Activated CD8-positive, alpha-beta T cell treated with anti-CD3 and anti-CD28 coated beads for 36 hours (primary cell): ENCODE results near the gene KNG1. TPM values are rescaled to one million over a fixed set of nuclear protein-coding genes. Genes with fewer than 3 reads are reported as not detected.

Source experiments
- ATAC-seq: fragments of 200-7000 bp; cut with Tn5 transposase; one replicate; pipeline ENCODE4 v1.10.0; 2021; ENCODE audit warnings: mild to moderate bottlenecking, moderate library complexity
- CTCF ChIA-PET: fragments of 350-600 bp; sonication (Branson Sonifier 250); formaldehyde crosslinking; loops from one replicate; lab custom pipeline; 2021; ENCODE audit warnings: antibody characterized with exemption; lab: Charles Lee
- POLR2A ChIA-PET: fragments of 350-600 bp; sonication (Branson Sonifier 250); formaldehyde crosslinking; loops from one replicate; lab custom pipeline; 2021; ENCODE audit warnings: antibody characterized with exemption; lab: Charles Lee
- DNase-seq: peaks from one replicate; pipeline ENCODE4 v3.0.0-alpha.2; 2020
- H3K27ac Mint-ChIP-seq: one replicate; pipeline ENCODE4 v1.8.0; 2021; ENCODE audit warnings: mild to moderate bottlenecking, mixed read lengths
- H3K27me3 Mint-ChIP-seq: one replicate; pipeline ENCODE4 v1.8.0; 2021; ENCODE audit warnings: mixed read lengths
- H3K36me3 Mint-ChIP-seq: one replicate; pipeline ENCODE4 v1.8.0; 2021; ENCODE audit warnings: low read depth, mixed read lengths
- H3K4me1 Mint-ChIP-seq: one replicate; pipeline ENCODE4 v1.8.0; 2021; ENCODE audit warnings: low read depth, mixed read lengths
- H3K4me3 Mint-ChIP-seq: one replicate; pipeline ENCODE4 v1.8.0; 2021; ENCODE audit warnings: mild to moderate bottlenecking, moderate library complexity, mixed read lengths
- H3K9me3 Mint-ChIP-seq: one replicate; pipeline ENCODE4 v1.8.0; 2021; ENCODE audit warnings: mixed read lengths
- CTCF ChIP-seq: fragments of 200-600 bp; IDR thresholded peaks from one replicate; pipeline ENCODE4 v1.8.0; 2022; ENCODE audit warnings: antibody characterized with exemption, mild to moderate bottlenecking
- intact Hi-C: fragments of 100-400 bp; cut with micrococcal nuclease; formaldehyde crosslinking; loops from one replicate; pipeline ENCODE4 v1.10.0; 2022
- total RNA-seq, 2 experiments: library from RNA; stranded (reverse); gene quantifications; one replicate each; pipeline ENCODE4 v1.2.3, GENCODE V29; 2021

Gene KNG1
- total RNA-seq, 2 experiments from 2014 or later, result not detected

GRCh38 chr3:186757686-186758220 is 40.6 kb downstream of the KNG1 start:
- Mint-ChIP-seq H3K9me3 (no peaks in the 10 kb centered on the region), H3K4me3 (no peak overlapping the region), H3K36me3 (peaks cover 6% of the 10 kb centered on the region), H3K4me1 (peaks cover 10% of the 10 kb centered on the region), H3K27me3 (no peaks in the 10 kb centered on the region), H3K27ac (no peak overlapping the region)
- TF ChIP-seq CTCF, result no peak
- intact Hi-C loops, result no loop called here
- ATAC-seq, result no peak
- CTCF ChIA-PET, result no interaction called here
- POLR2A ChIA-PET, result interaction anchor here (1.4 kb wide), 1 partner anchor 26 kb away, joined by 9 read pairs; the partner anchor contains the start of gene EIF4A2
- DNase-seq, result no peak

- POLR2A ChIA-PET, result no interaction called here
- intact Hi-C loops, result no loop called here
- TF ChIP-seq CTCF, result no peak
- no peak overlapping the region for H3K4me3 Mint-ChIP-seq
- peaks cover 6% of the 10 kb centered on the region for H3K36me3 Mint-ChIP-seq
- no peak overlapping the region for H3K27ac Mint-ChIP-seq
- peaks cover 4% of the 10 kb centered on the region for H3K4me1 Mint-ChIP-seq
- no peaks in the 10 kb centered on the region for H3K9me3 Mint-ChIP-seq
- CTCF ChIA-PET, result no interaction called here
- H3K27me3 Mint-ChIP-seq, result no peaks in the 10 kb centered on the region
- ATAC-seq (no peak), DNase-seq (no peak)
These were observed 42.2 kb downstream of the KNG1 start for GRCh38 chr3:186759231-186759930.

DNA sequence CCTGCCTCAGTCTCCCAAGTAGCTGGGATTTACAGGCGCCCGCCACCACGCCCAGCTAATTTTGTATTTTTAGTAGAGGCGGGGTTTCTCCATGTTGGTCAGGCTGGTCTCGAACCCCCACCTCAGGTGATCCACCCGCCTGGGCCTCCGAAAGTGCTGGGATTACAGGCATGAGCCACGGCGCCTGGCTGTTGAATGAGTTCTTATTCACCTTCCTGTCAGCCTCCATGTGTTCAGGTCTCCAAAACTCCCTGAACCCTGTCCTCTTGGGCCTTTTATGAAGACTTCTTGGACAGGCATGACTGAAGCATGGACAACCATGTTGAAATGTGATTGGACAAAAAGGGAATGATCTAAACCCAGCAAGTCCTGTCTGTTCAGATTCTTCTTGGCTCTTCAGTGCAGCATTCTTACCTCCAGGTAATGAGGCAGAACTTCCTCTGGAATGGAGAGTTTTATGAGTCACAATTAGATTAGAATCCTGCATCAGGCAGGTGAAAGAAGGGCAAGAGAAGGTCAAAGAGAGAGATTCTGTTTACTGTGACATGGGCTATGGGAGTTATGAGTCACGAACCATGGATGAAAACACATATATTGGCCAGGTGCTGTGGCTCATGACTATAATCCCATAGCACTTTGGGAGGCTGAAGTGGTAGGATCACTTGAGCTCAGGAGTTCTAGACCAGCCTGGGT is 43.1 kb downstream of the KNG1 start:
- Mint-ChIP-seq H3K4me1 (peaks cover 4% of the 10 kb centered on the region), H3K27me3 (no peaks in the 10 kb centered on the region), H3K27ac (no peak overlapping the region), H3K9me3 (no peaks in the 10 kb centered on the region), H3K36me3 (peaks cover 8% of the 10 kb centered on the region), H3K4me3 (no peak overlapping the region)
- ChIA-PET CTCF (no interaction called here), POLR2A (no interaction called here)
- DNase-seq (no peak), ATAC-seq (peak; percentile 66)
- intact Hi-C loops, result no loop called here
- no peak for TF ChIP-seq CTCF

GRCh38 chr3:186760897-186761447 is 43.8 kb downstream of the KNG1 start:
- DNase-seq (no peak), ATAC-seq (no peak)
- ChIA-PET CTCF (interaction anchor here (1.0 kb wide), 1 partner anchor 144 kb away, joined by 3 read pairs; no protein-coding TSS in a partner anchor), POLR2A (no interaction called here)
- H3K27ac Mint-ChIP-seq, result no peak overlapping the region
- no peaks in the 10 kb centered on the region for H3K27me3 Mint-ChIP-seq
- intact Hi-C loops, result no loop called here
- H3K9me3 Mint-ChIP-seq, result no peaks in the 10 kb centered on the region
- no peak for TF ChIP-seq CTCF
- no peak overlapping the region for H3K4me3 Mint-ChIP-seq
- H3K36me3 Mint-ChIP-seq, result peaks cover 10% of the 10 kb centered on the region
- H3K4me1 Mint-ChIP-seq, result peaks cover 4% of the 10 kb centered on the region
